ENCODE measurements around the gene HUNK. TPM values are rescaled to one million over a fixed set of nuclear protein-coding genes. Genes with fewer than 3 reads are reported as not detected.

The HUNK gene
- total RNA-seq, 4 donors from 2014 or later, result 0.42 to 3.2 (median 1.0) TPM

DNA sequence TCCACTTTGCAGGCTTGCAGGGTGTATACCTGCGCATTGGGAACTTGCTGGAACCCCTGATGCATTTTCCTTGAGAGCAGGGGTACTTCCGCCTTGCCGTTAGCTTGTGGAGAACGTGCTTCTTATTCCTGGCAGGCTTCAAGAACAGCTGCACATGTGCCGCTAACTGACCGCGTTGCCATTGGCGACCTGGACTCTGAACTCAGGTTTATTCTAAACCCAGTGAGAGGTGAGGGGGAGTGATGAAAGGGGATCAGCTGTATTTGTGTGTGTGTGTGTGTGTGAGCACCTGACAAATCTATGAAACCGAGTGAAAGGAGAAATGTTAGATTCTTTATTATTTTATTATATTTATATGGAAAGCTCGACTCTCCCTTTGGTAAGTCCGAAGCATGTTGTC is 128.6 kb downstream of the HUNK start:
- H3K9me3 ChIP-seq, result peaks cover 0 to 7% (median 0%) of the 10 kb centered on the region in 4 donors
- intact Hi-C loops (cut with DNase I), result no loop called here
- WGBS, result 58% methylated on average over 10 of the region's 11 CpGs
- TF ChIP-seq POLR2AphosphoS5 (IDR thresholded peaks at IDR 0.05) (no peak), POLR2A (IDR thresholded peaks at IDR 0.05; ENCODE audit: low read depth) (no peak), EP300 (IDR thresholded peaks at IDR 0.05) (no peak)
- TF ChIP-seq, protein P1, sequence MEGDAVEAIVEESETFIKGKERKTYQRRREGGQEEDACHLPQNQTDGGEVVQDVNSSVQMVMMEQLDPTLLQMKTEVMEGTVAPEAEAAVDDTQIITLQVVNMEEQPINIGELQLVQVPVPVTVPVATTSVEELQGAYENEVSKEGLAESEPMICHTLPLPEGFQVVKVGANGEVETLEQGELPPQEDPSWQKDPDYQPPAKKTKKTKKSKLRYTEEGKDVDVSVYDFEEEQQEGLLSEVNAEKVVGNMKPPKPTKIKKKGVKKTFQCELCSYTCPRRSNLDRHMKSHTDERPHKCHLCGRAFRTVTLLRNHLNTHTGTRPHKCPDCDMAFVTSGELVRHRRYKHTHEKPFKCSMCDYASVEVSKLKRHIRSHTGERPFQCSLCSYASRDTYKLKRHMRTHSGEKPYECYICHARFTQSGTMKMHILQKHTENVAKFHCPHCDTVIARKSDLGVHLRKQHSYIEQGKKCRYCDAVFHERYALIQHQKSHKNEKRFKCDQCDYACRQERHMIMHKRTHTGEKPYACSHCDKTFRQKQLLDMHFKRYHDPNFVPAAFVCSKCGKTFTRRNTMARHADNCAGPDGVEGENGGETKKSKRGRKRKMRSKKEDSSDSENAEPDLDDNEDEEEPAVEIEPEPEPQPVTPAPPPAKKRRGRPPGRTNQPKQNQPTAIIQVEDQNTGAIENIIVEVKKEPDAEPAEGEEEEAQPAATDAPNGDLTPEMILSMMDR (IDR thresholded peaks at IDR 0.05), result no peak
- no peak for DNase-seq (ENCODE audit: extremely low spot score)
- H3K27ac ChIP-seq (replicated peaks in 1 of 4), result no peak overlapping the region
- no peaks in the 10 kb centered on the region for H3K4me1 ChIP-seq
- H3K36me3 ChIP-seq, result no peaks in the 10 kb centered on the region
- H3K4me3 ChIP-seq, result no peak overlapping the region
- no peaks in the 10 kb centered on the region for H3K27me3 ChIP-seq

DNA sequence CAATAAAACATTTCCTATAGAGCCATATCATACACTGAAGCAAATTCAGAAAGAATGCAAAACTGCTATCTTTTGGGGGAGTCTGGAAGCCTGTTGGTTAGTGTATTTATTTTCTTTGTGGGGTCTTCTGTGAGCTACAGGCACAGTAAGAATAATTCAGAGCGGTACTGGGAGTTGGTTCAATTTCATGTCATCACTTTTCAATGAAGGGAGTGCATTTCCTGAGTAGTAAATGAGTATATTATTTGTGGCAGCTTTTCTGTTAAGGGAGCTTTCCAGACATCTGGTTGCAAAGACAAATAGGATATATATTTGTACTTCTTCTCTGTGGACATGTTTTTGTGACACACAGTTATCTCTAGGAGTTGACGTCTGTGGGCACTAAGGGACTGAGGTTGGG is 130.6 kb downstream of the HUNK start:
- TF ChIP-seq EP300 (IDR thresholded peaks at IDR 0.05) (no peak), POLR2AphosphoS5 (IDR thresholded peaks at IDR 0.05) (no peak), POLR2A (IDR thresholded peaks at IDR 0.05; ENCODE audit: low read depth) (no peak)
- TF ChIP-seq, protein P1 (IDR thresholded peaks at IDR 0.05), result no peak
- DNase-seq (ENCODE audit: extremely low spot score), result no peak
- Histone ChIP-seq H3K27ac (replicated peaks in 1 of 4) (no peak overlapping the region), H3K36me3 (no peaks in the 10 kb centered on the region), H3K9me3 (peaks cover 0 to 7% (median 0%) of the 10 kb centered on the region in 4 donors), H3K4me3 (no peak overlapping the region), H3K27me3 (no peaks in the 10 kb centered on the region), H3K4me1 (no peaks in the 10 kb centered on the region)
- WGBS, result 80% methylated on average over 2 of the region's 2 CpGs
- intact Hi-C loops (cut with DNase I), result no loop called here

DNA sequence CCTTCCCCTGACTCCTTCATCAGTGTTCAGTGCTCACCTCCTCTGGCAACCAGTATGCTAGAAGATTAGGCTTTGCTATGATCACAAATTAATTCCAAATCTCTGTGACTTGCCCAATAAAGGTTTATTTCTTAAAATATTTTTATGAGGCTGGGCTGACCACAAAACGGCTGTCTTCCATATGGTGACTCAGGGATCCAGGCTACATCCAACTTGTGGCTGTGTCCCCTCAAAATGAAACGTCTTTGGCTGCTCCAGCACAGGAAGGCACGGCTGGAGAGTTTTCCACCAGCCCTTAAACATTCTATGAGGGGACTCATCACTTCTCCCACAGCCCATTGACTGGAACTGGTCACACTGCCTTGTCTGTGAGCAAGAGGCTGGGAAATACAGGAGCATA is 131.5 kb downstream of the HUNK start:
- TF ChIP-seq POLR2AphosphoS5 (IDR thresholded peaks at IDR 0.05), result no peak
- TF ChIP-seq POLR2A (IDR thresholded peaks at IDR 0.05; ENCODE audit: low read depth), result no peak
- WGBS, result 75% methylated on average over 3 of the region's 3 CpGs

DNA sequence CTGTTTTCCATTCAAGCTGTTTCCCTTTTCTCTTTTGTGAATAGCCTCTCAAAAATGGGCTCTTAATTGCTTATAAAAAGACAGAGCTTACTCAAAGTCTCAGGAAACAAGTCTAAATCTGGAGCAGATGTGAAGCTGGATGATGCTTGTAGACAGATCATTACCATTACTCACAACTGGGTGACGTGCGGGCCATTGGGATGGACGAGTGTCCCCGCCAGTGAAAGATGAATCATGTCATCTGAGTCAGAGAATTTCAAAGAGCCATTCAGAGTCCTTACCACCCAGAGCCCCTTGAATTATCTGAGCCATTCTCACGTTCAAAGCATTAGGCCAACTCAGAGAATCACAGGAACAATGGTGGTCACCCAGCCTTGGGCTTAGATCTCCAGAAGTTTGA is 134.6 kb downstream of the HUNK start:
- Histone ChIP-seq H3K27ac (replicated peaks in 1 of 4) (no peak overlapping the region), H3K36me3 (no peaks in the 10 kb centered on the region), H3K27me3 (no peaks in the 10 kb centered on the region), H3K4me3 (no peak overlapping the region), H3K4me1 (no peaks in the 10 kb centered on the region), H3K9me3 (peaks cover 0 to 7% (median 0%) of the 10 kb centered on the region in 4 donors)
- intact Hi-C loops (cut with DNase I), result no loop called here
- no peak for DNase-seq (ENCODE audit: extremely low spot score)
- WGBS, result 92% methylated on average over 5 of the region's 5 CpGs
- TF ChIP-seq, protein P1 (IDR thresholded peaks at IDR 0.05), result no peak
- TF ChIP-seq POLR2AphosphoS5 (IDR thresholded peaks at IDR 0.05) (no peak), EP300 (IDR thresholded peaks at IDR 0.05) (no peak)

More for the DNA sequence above, 131.5 kb downstream of the HUNK start:
- no peaks in the 10 kb centered on the region for H3K4me1 ChIP-seq
- intact Hi-C loops (cut with DNase I), result no loop called here
- no peak for DNase-seq (ENCODE audit: extremely low spot score)
- H3K9me3 ChIP-seq, result peaks cover 0 to 7% (median 0%) of the 10 kb centered on the region in 4 donors
- H3K27ac ChIP-seq (replicated peaks in 1 of 4), result no peak overlapping the region
- H3K27me3 ChIP-seq, result no peaks in the 10 kb centered on the region
- H3K4me3 ChIP-seq, result no peak overlapping the region
- H3K36me3 ChIP-seq, result no peaks in the 10 kb centered on the region

DNA sequence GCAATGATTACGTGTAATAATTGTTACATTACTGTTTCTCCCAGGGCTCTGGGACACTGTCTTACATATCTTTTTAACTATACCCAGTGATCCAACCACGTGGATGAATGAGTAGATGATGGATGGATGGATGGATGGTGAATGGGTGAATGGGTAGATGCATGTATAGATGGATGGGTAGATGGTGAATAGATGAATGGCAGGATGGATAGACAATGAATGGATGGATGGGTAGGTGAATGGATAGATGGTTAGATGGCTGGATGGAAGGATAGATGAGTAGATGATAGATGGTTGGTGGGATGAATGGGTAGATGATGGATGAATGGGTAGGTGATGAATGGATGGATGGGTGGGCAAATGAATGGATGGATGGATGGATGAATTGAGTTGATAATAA is 135.9 kb downstream of the HUNK start:
- Histone ChIP-seq H3K27ac (replicated peaks in 1 of 4) (no peak overlapping the region), H3K4me3 (no peak overlapping the region), H3K9me3 (peaks cover 0 to 7% (median 0%) of the 10 kb centered on the region in 4 donors), H3K27me3 (no peaks in the 10 kb centered on the region), H3K36me3 (no peaks in the 10 kb centered on the region), H3K4me1 (no peaks in the 10 kb centered on the region)
- 71% methylated on average over 2 of the region's 2 CpGs for WGBS
- TF ChIP-seq EP300 (IDR thresholded peaks at IDR 0.05) (no peak), POLR2A (IDR thresholded peaks at IDR 0.05; ENCODE audit: low read depth) (no peak), POLR2AphosphoS5 (IDR thresholded peaks at IDR 0.05) (no peak)
- TF ChIP-seq, protein P1 (IDR thresholded peaks at IDR 0.05), result no peak
- intact Hi-C loops (cut with DNase I), result no loop called here
- DNase-seq (ENCODE audit: extremely low spot score), result no peak
